DND-41 (cell line): ENCODE data around the gene THRA.

Source experiments
- ATAC-seq: fragments of 200-7000 bp; cut with Tn5 transposase; 3 replicates; pipeline ENCODE4 v1.9.1; 2021; ENCODE audit warnings: low read depth; ENCODE audit not compliant: insufficient read depth
- DNase-seq: peaks from one replicate; pipeline ENCODE4 v3.0.0-alpha.2; 2020
- H2AFZ ChIP-seq: 2 replicates; pipeline ENCODE4 v1.6.0; 2012; ENCODE audit warnings: low read depth, low read length
- H3K27ac ChIP-seq: 2 replicates; pipeline ENCODE4 v1.5.1; 2012; ENCODE audit warnings: low read length, inconsistent platforms
- H3K27me3 ChIP-seq: fragments of 200-600 bp; sonication (generic); 2 replicates; pipeline ENCODE4 v1.6.0; 2012; ENCODE audit warnings: low read length, mild to moderate bottlenecking, inconsistent platforms; ENCODE audit not compliant: insufficient read depth, poor library complexity
- H3K36me3 ChIP-seq: 2 replicates; pipeline ENCODE4 v1.5.1; 2012; ENCODE audit warnings: low read length, inconsistent platforms; ENCODE audit not compliant: insufficient read depth
- H3K4me1 ChIP-seq: 2 replicates; pipeline ENCODE4 v1.5.1; 2012; ENCODE audit warnings: mild to moderate bottlenecking, low read length; ENCODE audit not compliant: insufficient read depth
- H3K4me2 ChIP-seq: 2 replicates; pipeline ENCODE4 v1.6.0; 2012; ENCODE audit warnings: mild to moderate bottlenecking, moderate library complexity, low read length, inconsistent platforms; ENCODE audit not compliant: insufficient read depth
- H3K4me3 ChIP-seq, 2 experiments: fragments of 200-600 bp in 1 of 2; shearing (Covaris generic) in 1 of 2; 2 replicates each; pipeline ENCODE4 v1.5.1; 2012 to 2016; ENCODE audit warnings: inconsistent platforms in 2 of 2, low read length in 2 of 2, mild to moderate bottlenecking in 2 of 2, low read depth in 1 of 2, moderate library complexity in 1 of 2
- H3K79me2 ChIP-seq: 2 replicates; pipeline ENCODE4 v1.6.0; 2012; ENCODE audit warnings: low read length, inconsistent platforms; ENCODE audit not compliant: insufficient read depth
- H3K9ac ChIP-seq: 2 replicates; pipeline ENCODE4 v1.6.0; 2012; ENCODE audit warnings: low read depth, mild to moderate bottlenecking, inconsistent platforms, low read length, moderate library complexity
- H3K9me3 ChIP-seq: 2 replicates; pipeline ENCODE4 v1.5.1; 2012; ENCODE audit warnings: low read length, moderate library complexity, mild to moderate bottlenecking, inconsistent platforms; ENCODE audit not compliant: insufficient read depth, severe bottlenecking
- H4K20me1 ChIP-seq: 2 replicates; pipeline ENCODE4 v1.6.0; 2012; ENCODE audit warnings: low read length; ENCODE audit not compliant: insufficient read depth
- EZH2 ChIP-seq: IDR thresholded peaks from 3 replicates; pipeline ENCODE4 v1.6.1; 2012; ENCODE audit warnings: borderline replicate concordance, low read depth, mild to moderate bottlenecking, moderate library complexity, low read length, inconsistent platforms; ENCODE audit not compliant: severe bottlenecking
- TF ChIP-seq, protein P1 (sequence below): IDR thresholded peaks from 2 replicates; pipeline ENCODE4 v1.5.1; 2012; ENCODE audit warnings: borderline replicate concordance, low read length, moderate library complexity, mild to moderate bottlenecking; ENCODE audit not compliant: poor library complexity, severe bottlenecking; ENCODE audit errors: extremely low read depth

The THRA gene

GRCh38 chr17:40124279-40125141, 61.7 kb downstream of the THRA start:
- ATAC-seq (peak; percentile 12; the same call in 2 of the 3 replicates), DNase-seq (peak; percentile 38)
- no peak for TF ChIP-seq EZH2
- H3K9me3 ChIP-seq, result no peaks in the 10 kb centered on the region
- H3K4me3 ChIP-seq, result peak overlapping the region; percentile 74 to 79; a peak in 3 of 4 replicates
- H3K4me2 ChIP-seq, result peak overlapping the region; percentile 78
- peaks cover 53% of the 10 kb centered on the region for H3K36me3 ChIP-seq
- H4K20me1 ChIP-seq, result peaks cover 34% of the 10 kb centered on the region
- peaks cover 42% of the 10 kb centered on the region for H3K4me1 ChIP-seq
- no peaks in the 10 kb centered on the region for H3K27me3 ChIP-seq
- no peak overlapping the region for H2AFZ ChIP-seq
- peak overlapping the region; percentile 87 for H3K9ac ChIP-seq
- H3K27ac ChIP-seq, result peak overlapping the region; percentile 75
- peaks cover 77% of the 10 kb centered on the region for H3K79me2 ChIP-seq

DNA sequence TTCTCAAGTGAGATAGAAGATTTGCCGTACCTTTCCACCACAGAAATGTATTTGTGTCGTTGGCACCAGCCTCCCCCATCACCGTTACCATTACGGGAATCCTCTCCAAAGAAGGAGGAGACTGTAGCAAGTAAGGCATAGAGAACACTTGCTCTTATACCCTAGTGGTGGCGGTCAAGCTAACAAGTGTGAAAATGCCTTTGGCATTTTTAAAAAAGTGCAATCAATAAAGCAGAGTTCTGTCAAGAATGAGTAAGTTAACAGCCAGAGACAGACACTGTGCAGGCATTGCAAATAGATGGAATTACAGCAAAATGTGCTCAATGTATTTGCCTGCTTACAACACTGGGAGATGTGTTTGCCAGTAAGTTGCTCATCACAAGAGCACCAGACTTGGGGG, 66.7 kb downstream of the THRA start:
- H3K27me3 ChIP-seq, result no peaks in the 10 kb centered on the region
- no peak for TF ChIP-seq EZH2
- TF ChIP-seq, protein P1, sequence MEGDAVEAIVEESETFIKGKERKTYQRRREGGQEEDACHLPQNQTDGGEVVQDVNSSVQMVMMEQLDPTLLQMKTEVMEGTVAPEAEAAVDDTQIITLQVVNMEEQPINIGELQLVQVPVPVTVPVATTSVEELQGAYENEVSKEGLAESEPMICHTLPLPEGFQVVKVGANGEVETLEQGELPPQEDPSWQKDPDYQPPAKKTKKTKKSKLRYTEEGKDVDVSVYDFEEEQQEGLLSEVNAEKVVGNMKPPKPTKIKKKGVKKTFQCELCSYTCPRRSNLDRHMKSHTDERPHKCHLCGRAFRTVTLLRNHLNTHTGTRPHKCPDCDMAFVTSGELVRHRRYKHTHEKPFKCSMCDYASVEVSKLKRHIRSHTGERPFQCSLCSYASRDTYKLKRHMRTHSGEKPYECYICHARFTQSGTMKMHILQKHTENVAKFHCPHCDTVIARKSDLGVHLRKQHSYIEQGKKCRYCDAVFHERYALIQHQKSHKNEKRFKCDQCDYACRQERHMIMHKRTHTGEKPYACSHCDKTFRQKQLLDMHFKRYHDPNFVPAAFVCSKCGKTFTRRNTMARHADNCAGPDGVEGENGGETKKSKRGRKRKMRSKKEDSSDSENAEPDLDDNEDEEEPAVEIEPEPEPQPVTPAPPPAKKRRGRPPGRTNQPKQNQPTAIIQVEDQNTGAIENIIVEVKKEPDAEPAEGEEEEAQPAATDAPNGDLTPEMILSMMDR, result no peak
- peaks cover 53% of the 10 kb centered on the region for H3K79me2 ChIP-seq
- DNase-seq (no peak), ATAC-seq (no peak)
- no peak overlapping the region for H3K4me2 ChIP-seq
- H4K20me1 ChIP-seq, result peaks cover 18% of the 10 kb centered on the region
- no peak overlapping the region for H2AFZ ChIP-seq
- H3K9me3 ChIP-seq, result no peaks in the 10 kb centered on the region
- H3K27ac ChIP-seq, result no peak overlapping the region
- H3K4me3 ChIP-seq, result no peak overlapping the region
- H3K36me3 ChIP-seq, result peaks cover 95% of the 10 kb centered on the region
- H3K4me1 ChIP-seq, result peaks cover 18% of the 10 kb centered on the region
- H3K9ac ChIP-seq, result no peak overlapping the region

- Histone ChIP-seq H3K27me3 (no peaks in the 10 kb centered on the region), H3K36me3 (peaks cover 97% of the 10 kb centered on the region), H3K4me3 (no peak overlapping the region), H3K79me2 (peaks cover 43% of the 10 kb centered on the region), H3K9ac (no peak overlapping the region), H2AFZ (no peak overlapping the region), H3K27ac (no peak overlapping the region), H3K4me1 (peaks cover 8% of the 10 kb centered on the region; the same call in 1 of the 2 replicates), H4K20me1 (peaks cover 10% of the 10 kb centered on the region; the same call in 1 of the 2 replicates), H3K9me3 (no peaks in the 10 kb centered on the region), H3K4me2 (no peak overlapping the region)
- DNase-seq, result no peak
- TF ChIP-seq, protein P1, result no peak
- no peak for TF ChIP-seq EZH2
- no peak for ATAC-seq
Observed at GRCh38 chr17:40130352-40131042, 67.7 kb downstream of the THRA start.

GRCh38 chr17:40134184-40134583, 71.4 kb downstream of the THRA start:
- H3K9ac ChIP-seq, result no peak overlapping the region
- no peak for ATAC-seq
- H3K79me2 ChIP-seq, result peaks cover 22% of the 10 kb centered on the region
- H3K4me1 ChIP-seq, result peaks cover 7% of the 10 kb centered on the region
- H3K4me2 ChIP-seq, result no peak overlapping the region
- peaks cover 76% of the 10 kb centered on the region for H3K36me3 ChIP-seq
- H2AFZ ChIP-seq, result no peak overlapping the region
- no peak for DNase-seq
- H3K27me3 ChIP-seq, result no peaks in the 10 kb centered on the region
- no peak overlapping the region for H3K27ac ChIP-seq
- no peak overlapping the region for H3K4me3 ChIP-seq
- TF ChIP-seq EZH2, result no peak
- TF ChIP-seq, protein P1, result no peak
- H3K9me3 ChIP-seq, result no peaks in the 10 kb centered on the region
- H4K20me1 ChIP-seq, result no peaks in the 10 kb centered on the region
